IMR-90 (cell line): Measurements from ENCODE around the gene ERN1. TPM values are rescaled to one million over a fixed set of nuclear protein-coding genes. Genes with fewer than 3 reads are reported as not detected.

Source experiments
- ATAC-seq: fragments of 200-7000 bp; cut with Tn5 transposase; 2 replicates; pipeline ENCODE4 v1.9.1; 2020; ENCODE audit warnings: low read depth, mild to moderate bottlenecking, moderate library complexity
- BruUV-seq: library from RNA; stranded (reverse); fragments of 400-500 nt; replicated peaks from 2 replicates; lab custom pipeline; 2021; lab: Mats Ljungman, UMichigan
- CTCF ChIA-PET: fragments of 300-600 bp; formaldehyde crosslinking; extraction: SDS; loops from one replicate; lab custom pipeline; 2021; ENCODE audit warnings: antibody characterized with exemption; lab: Yijun Ruan, JAX
- POLR2A ChIA-PET: fragments of 300-600 bp; sonication (Branson Sonifier 250); formaldehyde crosslinking; loops from one replicate; lab custom pipeline; 2022; ENCODE audit warnings: antibody characterized with exemption; ENCODE audit not compliant: unreplicated experiment; lab: Charles Lee
- DNase-seq: peaks from one replicate; pipeline ENCODE4 v3.0.0; 2013
- H2AFZ ChIP-seq: replicated peaks from 2 replicates; pipeline ENCODE3; 2013; ENCODE audit warnings: low read length, mild to moderate bottlenecking; ENCODE audit not compliant: poor library complexity
- H2AK5ac ChIP-seq: 2 replicates; pipeline ENCODE4 v1.6.1; 2013; ENCODE audit warnings: low read depth, low read length, inconsistent platforms
- H2AK9ac ChIP-seq: replicated peaks from 2 replicates; pipeline ENCODE3; 2013; ENCODE audit warnings: mild to moderate bottlenecking, low read depth, low read length, moderate library complexity; ENCODE audit not compliant: poor library complexity
- H2BK120ac ChIP-seq: 2 replicates; pipeline ENCODE4 v1.6.1; 2013; ENCODE audit warnings: low read depth, low read length, inconsistent platforms
- H2BK15ac ChIP-seq: 3 replicates; pipeline ENCODE4 v1.6.1; 2013; ENCODE audit warnings: low read depth, low read length, inconsistent platforms
- H2BK20ac ChIP-seq: 2 replicates; pipeline ENCODE4 v1.6.1; 2013; ENCODE audit warnings: low read depth, mild to moderate bottlenecking, inconsistent platforms, low read length, moderate library complexity
- H2BK5ac ChIP-seq: 2 replicates; pipeline ENCODE4 v1.6.1; 2013; ENCODE audit warnings: mild to moderate bottlenecking, low read depth, low read length, inconsistent platforms; ENCODE audit not compliant: poor library complexity, severe bottlenecking
- H3K14ac ChIP-seq: replicated peaks from 2 replicates; pipeline ENCODE4 v1.6.1; 2013; ENCODE audit warnings: low read depth, low read length, inconsistent platforms
- H3K18ac ChIP-seq: 2 replicates; pipeline ENCODE4 v1.6.1; 2013; ENCODE audit warnings: low read depth, low read length, control low read depth
- H3K23ac ChIP-seq: 2 replicates; pipeline ENCODE4 v1.6.1; 2013; ENCODE audit warnings: low read depth, low read length, inconsistent platforms
- H3K27ac ChIP-seq: 2 replicates; pipeline ENCODE4 v1.5.1; 2013; ENCODE audit warnings: mild to moderate bottlenecking, control low read depth, low read length; ENCODE audit not compliant: insufficient read depth
- H3K27me3 ChIP-seq: 2 replicates; pipeline ENCODE4 v1.6.1; 2013; ENCODE audit warnings: low read length; ENCODE audit not compliant: control insufficient read depth, insufficient read depth
- H3K36me3 ChIP-seq: 2 replicates; pipeline ENCODE4 v1.6.1; 2013; ENCODE audit warnings: low read length, mixed read lengths; ENCODE audit not compliant: control insufficient read depth, insufficient read depth
- H3K4ac ChIP-seq: 2 replicates; pipeline ENCODE4 v1.6.1; 2013; ENCODE audit warnings: low read depth, low read length, inconsistent platforms
- H3K4me1 ChIP-seq: 2 replicates; pipeline ENCODE4 v1.6.1; 2013; ENCODE audit warnings: low read length, mixed read lengths; ENCODE audit not compliant: control insufficient read depth, insufficient read depth
- H3K4me2 ChIP-seq: 2 replicates; pipeline ENCODE4 v1.6.1; 2013; ENCODE audit warnings: low read depth, mild to moderate bottlenecking, control low read depth, low read length, moderate library complexity
- H3K4me3 ChIP-seq: 2 replicates; pipeline ENCODE4 v1.5.1; 2013; ENCODE audit warnings: low read depth, mild to moderate bottlenecking, control low read depth, low read length, moderate library complexity; ENCODE audit not compliant: insufficient read depth
- H3K56ac ChIP-seq: 2 replicates; pipeline ENCODE4 v1.6.1; 2013; ENCODE audit warnings: low read length, inconsistent platforms; ENCODE audit not compliant: insufficient read depth; ENCODE audit errors: extremely low read depth
- H3K79me1 ChIP-seq, 2 experiments: 2 replicates each; pipeline ENCODE4 v1.6.1; 2013; ENCODE audit warnings: low read length in 2 of 2, inconsistent platforms in 1 of 2, low read depth in 1 of 2
- H3K9ac ChIP-seq: 2 replicates; pipeline ENCODE4 v1.6.1; 2013; ENCODE audit warnings: low read depth, low read length, control low read depth
- H3K9me1 ChIP-seq: 2 replicates; pipeline ENCODE4 v1.6.1; 2013; ENCODE audit warnings: low read length, inconsistent platforms; ENCODE audit not compliant: insufficient read depth
- H3K9me3 ChIP-seq: 2 replicates; pipeline ENCODE4 v1.6.1; 2013; ENCODE audit warnings: low read length; ENCODE audit not compliant: control insufficient read depth, insufficient read depth
- H4K20me1 ChIP-seq: 2 replicates; pipeline ENCODE4 v1.6.1; 2013; ENCODE audit warnings: low read length, inconsistent platforms; ENCODE audit not compliant: insufficient read depth
- H4K5ac ChIP-seq: 2 replicates; pipeline ENCODE4 v1.6.1; 2013; ENCODE audit warnings: mild to moderate bottlenecking, low read depth, low read length, control low read depth
- H4K8ac ChIP-seq, 2 experiments: 2 replicates each; pipeline ENCODE4 v1.6.1; 2013; ENCODE audit warnings: low read depth in 2 of 2, low read length in 2 of 2, control low read depth in 1 of 2, inconsistent platforms in 1 of 2
- H4K91ac ChIP-seq: 2 replicates; pipeline ENCODE4 v1.6.1; 2013; ENCODE audit warnings: low read depth, low read length, inconsistent platforms; ENCODE audit not compliant: insufficient read depth
- BHLHE40 ChIP-seq: fragments of 150-350 bp; IDR thresholded peaks from 2 replicates; pipeline ENCODE4 v1.6.1; 2016; ENCODE audit warnings: mild to moderate bottlenecking, low read depth, low read length
- CEBPB ChIP-seq: IDR thresholded peaks from 2 replicates; pipeline ENCODE4 v1.6.1; 2012; ENCODE audit warnings: low read depth, low read length, improper control_type of control experiment
- CHD1 ChIP-seq: IDR thresholded peaks from 2 replicates; pipeline ENCODE4 v1.6.1; 2012; ENCODE audit warnings: low read depth, low read length, improper control_type of control experiment
- FOS ChIP-seq: fragments of 150-350 bp; IDR thresholded peaks from 2 replicates; pipeline ENCODE4 v1.6.1; 2016; ENCODE audit warnings: low read depth, low read length
- MAFK ChIP-seq: IDR thresholded peaks from 2 replicates; pipeline ENCODE4 v1.6.1; 2012; ENCODE audit warnings: low read depth, low read length, improper control_type of control experiment
- MAZ ChIP-seq: IDR thresholded peaks from 2 replicates; pipeline ENCODE4 v1.6.1; 2012; ENCODE audit warnings: low read depth, mild to moderate bottlenecking, low read length, improper control_type of control experiment, moderate library complexity, borderline replicate concordance
- MXI1 ChIP-seq: IDR thresholded peaks from 2 replicates; pipeline ENCODE4 v1.6.1; 2012; ENCODE audit warnings: low read depth, mild to moderate bottlenecking, low read length, moderate library complexity, borderline replicate concordance
- NFE2L2 ChIP-seq: fragments of 150-350 bp; IDR thresholded peaks from 2 replicates; pipeline ENCODE4 v1.6.1; 2016; ENCODE audit warnings: low read depth, mild to moderate bottlenecking, low read length
- POLR2A ChIP-seq: IDR thresholded peaks from 2 replicates; pipeline ENCODE4 v1.6.1; 2012; ENCODE audit warnings: mild to moderate bottlenecking, low read depth, low read length
- RAD21 ChIP-seq: IDR thresholded peaks from 2 replicates; pipeline ENCODE4 v1.6.1; 2012; ENCODE audit warnings: low read length, improper control_type of control experiment
- RCOR1 ChIP-seq: IDR thresholded peaks from 2 replicates; pipeline ENCODE4 v1.6.1; 2012; ENCODE audit warnings: mild to moderate bottlenecking, low read length, improper control_type of control experiment; ENCODE audit not compliant: insufficient replicate concordance
- SMC3 ChIP-seq: fragments of 150-350 bp; IDR thresholded peaks from 2 replicates; pipeline ENCODE4 v1.6.1; 2016; ENCODE audit warnings: low read depth, mild to moderate bottlenecking, antibody characterized with exemption, low read length, moderate library complexity
- WGBS, 2 experiments: methylation state at CpG; one replicate each; pipeline versions ENCODE4 v1.1.5 to v1.1.7; 2013; ENCODE audit warnings: missing lambda C conversion rate in 2 of 2; ENCODE audit not compliant: insufficient read length in 1 of 2; ENCODE audit errors: extremely low coverage in 2 of 2; 5-methylcytosine and 5-hydroxymethylcytosine counted together
- dilution Hi-C: fragments of 300-500 bp; cut with HindIII; formaldehyde crosslinking; loops from one replicate; pipeline ENCODE4 v1.14.3; 2018; ENCODE audit warnings: low sequenced_read_pairs; ENCODE audit not compliant: unreplicated experiment
- in situ Hi-C: fragments of 300-500 bp; cut with MboI; formaldehyde crosslinking; loops from 3 replicates; pipeline ENCODE4 v1.14.3; 2019; ENCODE audit warnings: low sequenced_read_pairs, inconsistent platforms, mixed read lengths
- intact Hi-C: fragments of 100-400 bp; cut with micrococcal nuclease; formaldehyde crosslinking; loops from 2 replicates; pipeline ENCODE4 v1.10.0; 2022
- polyA plus RNA-seq, 3 experiments: library from polyadenylated mRNA; depleted of rRNA; stranded (reverse); fragments of >200 nt; gene quantifications; 2 replicates each; pipeline ENCODE4 v1.2.3, GENCODE V29; 2012; ENCODE audit warnings: low replicate concordance in 1 of 3
- total RNA-seq: library from RNA; depleted of rRNA; stranded (reverse); fragments of >200 nt; gene quantifications from 2 replicates; pipeline ENCODE4 v1.2.3, GENCODE V29; 2012
- TF ChIP-seq, protein P1 (sequence below): fragments of 150-350 bp; IDR thresholded peaks from 2 replicates; pipeline ENCODE4 v1.6.1; 2017; ENCODE audit warnings: mild to moderate bottlenecking, antibody characterized with exemption, low read length, low read depth
- TF ChIP-seq, protein P2 (sequence below): conservative IDR thresholded peaks from 2 replicates; pipeline ENCODE4 v1.5.1; 2012; ENCODE audit warnings: mild to moderate bottlenecking, low read depth, low read length, improper control_type of control experiment

Gene ERN1
- total and polyA plus RNA-seq, 2 of the 4 experiments (the other 2 are of a cell fraction) = 2.7 to 4.1 TPM

DNA sequence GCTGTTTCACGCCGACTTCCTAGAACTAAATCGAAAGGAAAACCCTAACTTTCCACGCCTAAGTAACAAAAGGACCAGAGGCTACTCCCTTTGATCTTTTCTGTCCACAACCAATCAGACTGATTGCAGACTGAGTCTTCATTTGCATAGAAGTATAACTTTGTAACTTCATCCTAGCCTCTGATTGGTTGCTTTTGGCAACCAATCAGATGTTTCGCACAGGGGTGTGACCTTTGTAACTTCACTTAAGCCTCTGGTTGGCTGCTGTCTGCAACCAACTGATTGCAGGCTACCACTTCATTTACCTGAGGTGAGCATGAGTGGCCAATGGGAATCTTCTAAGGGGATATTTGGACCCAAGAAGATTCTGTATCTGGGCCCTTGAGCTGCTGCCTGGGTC lies 92.1 kb downstream of the ERN1 start (continued):
- TF ChIP-seq, protein P1, sequence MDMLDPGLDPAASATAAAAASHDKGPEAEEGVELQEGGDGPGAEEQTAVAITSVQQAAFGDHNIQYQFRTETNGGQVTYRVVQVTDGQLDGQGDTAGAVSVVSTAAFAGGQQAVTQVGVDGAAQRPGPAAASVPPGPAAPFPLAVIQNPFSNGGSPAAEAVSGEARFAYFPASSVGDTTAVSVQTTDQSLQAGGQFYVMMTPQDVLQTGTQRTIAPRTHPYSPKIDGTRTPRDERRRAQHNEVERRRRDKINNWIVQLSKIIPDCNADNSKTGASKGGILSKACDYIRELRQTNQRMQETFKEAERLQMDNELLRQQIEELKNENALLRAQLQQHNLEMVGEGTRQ = no peak
- TF ChIP-seq RAD21 = no peak

DNA sequence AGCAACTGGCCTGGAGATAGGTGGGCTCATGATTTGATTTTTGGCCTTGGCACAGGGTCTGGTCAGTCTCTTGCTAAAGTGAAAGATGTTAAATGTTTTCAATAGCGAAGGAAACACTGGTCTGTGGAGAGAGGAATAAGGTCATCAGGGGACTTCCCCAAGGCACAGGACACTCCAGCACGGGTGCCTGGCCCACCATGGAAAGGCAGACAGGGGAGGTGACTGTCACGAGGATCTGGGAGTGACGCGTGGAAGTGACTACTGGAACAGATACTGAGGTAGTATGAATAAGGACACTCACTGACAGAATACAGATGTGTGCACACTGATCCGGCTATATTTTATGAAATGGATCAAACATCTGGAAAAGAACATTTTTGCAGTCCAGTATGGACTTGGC lies 92.8 kb downstream of the ERN1 start:
- Histone ChIP-seq H3K4me1 (no peaks in the 10 kb centered on the region), H3K4ac (no peak overlapping the region), H3K14ac (no peak overlapping the region), H2BK5ac (no peak overlapping the region), H3K9me1 (no peaks in the 10 kb centered on the region), H2BK20ac (no peak overlapping the region), H3K23ac (no peak overlapping the region), H4K8ac (no peak overlapping the region), H2BK15ac (no peak overlapping the region), H2AFZ (no peak overlapping the region), H3K27me3 (no peaks in the 10 kb centered on the region), H3K79me1 (no peaks in the 10 kb centered on the region), H3K56ac (no peak overlapping the region), H3K4me3 (no peak overlapping the region), H3K9ac (no peak overlapping the region), H3K4me2 (no peak overlapping the region), H3K9me3 (no peaks in the 10 kb centered on the region), H2BK120ac (no peak overlapping the region), H4K91ac (no peak overlapping the region), H2AK9ac (no peak overlapping the region), H3K36me3 (peaks cover 9% of the 10 kb centered on the region), H4K5ac (no peak overlapping the region), H4K20me1 (no peaks in the 10 kb centered on the region), H3K27ac (no peak overlapping the region), H3K18ac (no peak overlapping the region), H2AK5ac (no peak overlapping the region)
- 86% methylated on average over 4 of the region's 6 CpGs; no CpG with 5 or more reads in 1 of the 2 experiments for WGBS, 2 experiments
- ChIA-PET POLR2A (no interaction called here), CTCF (no interaction called here)
- intact Hi-C loops (no loop called here), in situ Hi-C loops (no loop called here), dilution Hi-C loops (no loop called here)
- no TSS peak for BruUV-seq
- ATAC-seq (no peak), DNase-seq (no peak)
- TF ChIP-seq CEBPB (no peak), CHD1 (no peak), RAD21 (no peak), RCOR1 (no peak), POLR2A (no peak), NFE2L2 (no peak), BHLHE40 (no peak), MAZ (no peak), MXI1 (no peak), MAFK (no peak), SMC3 (no peak), FOS (no peak)
- TF ChIP-seq, protein P1 = no peak
- TF ChIP-seq, protein P2, sequence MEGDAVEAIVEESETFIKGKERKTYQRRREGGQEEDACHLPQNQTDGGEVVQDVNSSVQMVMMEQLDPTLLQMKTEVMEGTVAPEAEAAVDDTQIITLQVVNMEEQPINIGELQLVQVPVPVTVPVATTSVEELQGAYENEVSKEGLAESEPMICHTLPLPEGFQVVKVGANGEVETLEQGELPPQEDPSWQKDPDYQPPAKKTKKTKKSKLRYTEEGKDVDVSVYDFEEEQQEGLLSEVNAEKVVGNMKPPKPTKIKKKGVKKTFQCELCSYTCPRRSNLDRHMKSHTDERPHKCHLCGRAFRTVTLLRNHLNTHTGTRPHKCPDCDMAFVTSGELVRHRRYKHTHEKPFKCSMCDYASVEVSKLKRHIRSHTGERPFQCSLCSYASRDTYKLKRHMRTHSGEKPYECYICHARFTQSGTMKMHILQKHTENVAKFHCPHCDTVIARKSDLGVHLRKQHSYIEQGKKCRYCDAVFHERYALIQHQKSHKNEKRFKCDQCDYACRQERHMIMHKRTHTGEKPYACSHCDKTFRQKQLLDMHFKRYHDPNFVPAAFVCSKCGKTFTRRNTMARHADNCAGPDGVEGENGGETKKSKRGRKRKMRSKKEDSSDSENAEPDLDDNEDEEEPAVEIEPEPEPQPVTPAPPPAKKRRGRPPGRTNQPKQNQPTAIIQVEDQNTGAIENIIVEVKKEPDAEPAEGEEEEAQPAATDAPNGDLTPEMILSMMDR = no peak
